HTR-8/SVneo (cell line): ENCODE measurements around the gene ARHGAP11A.

Experiments
- DNase-seq: peaks from one replicate; pipeline ENCODE4 v3.0.0; 2011; ENCODE audit warnings: low spot score, mixed read lengths; ENCODE audit not compliant: insufficient read length
- FAIRE-seq: peaks from 2 replicates; lab custom pipeline; 2011; peaks lifted over from hg19 to GRCh38; lab: Jason Lieb, UNC

ARHGAP11A gene

GRCh38 chr15:32683906-32684584 is 68.7 kb downstream of the ARHGAP11A start:
- DNase-seq (peak; percentile 48), FAIRE-seq (peak; percentile 4)

- FAIRE-seq: no peak
- no peak for DNase-seq
Observed at GRCh38 chr15:32685576-32685975, 70.3 kb downstream of the ARHGAP11A start.

- FAIRE-seq: no peak
- DNase-seq: no peak
Observed at GRCh38 chr15:32687556-32687955, 72.3 kb downstream of the ARHGAP11A start.

GRCh38 chr15:32688151-32688639 is 72.9 kb downstream of the ARHGAP11A start:
- no peak for DNase-seq

More at GRCh38 chr15:32688151-32688639, 72.9 kb downstream of the ARHGAP11A start:
- no peak for FAIRE-seq
